HepG2 (cell line): Measurements from ENCODE around the gene CPM. TPM values are rescaled to one million over a fixed set of nuclear protein-coding genes. Genes with fewer than 3 reads are reported as not detected.

Source experiments
- ATAC-seq: fragments of 200-7000 bp; cut with Tn5 transposase; 3 replicates; pipeline ENCODE4 v1.9.1; 2020; ENCODE audit warnings: mild to moderate bottlenecking, moderate library complexity
- BruUV-seq: library from RNA; stranded (reverse); fragments of 400-500 nt; replicated peaks from 2 replicates; lab custom pipeline; 2021; lab: Mats Ljungman, UMichigan
- CTCF ChIA-PET: fragments of 300-600 bp; formaldehyde crosslinking; extraction: SDS; loops from one replicate; lab custom pipeline; 2021; ENCODE audit warnings: low total read pairs, inconsistent platforms, low intra/inter-chr PET ratio; lab: Yijun Ruan, JAX
- POLR2A ChIA-PET: fragments of 350-600 bp; sonication (Branson Sonifier 250); formaldehyde crosslinking; loops from one replicate; lab custom pipeline; 2020; ENCODE audit warnings: antibody characterized with exemption, inconsistent platforms; lab: Yijun Ruan, JAX
- DNase-seq: peaks from one replicate; pipeline ENCODE4 v3.0.0-alpha.2; 2015; ENCODE audit warnings: low spot score
- FAIRE-seq: peaks from 3 replicates; lab custom pipeline; 2011; peaks lifted over from hg19 to GRCh38; lab: Jason Lieb, UNC
- H2AFZ ChIP-seq: one replicate; pipeline ENCODE4 v1.6.1; 2011; ENCODE audit warnings: low read length, inconsistent platforms
- H3K27ac ChIP-seq: fragments of 300-600 bp; 3 replicates; pipeline ENCODE4 v1.8.0; 2011; ENCODE audit warnings: mixed run types, mild to moderate bottlenecking, mixed read lengths, low read length, inconsistent platforms; ENCODE audit not compliant: insufficient read depth; ENCODE audit errors: extremely low read length
- H3K27me3 ChIP-seq, 2 experiments: fragments of 200-600 bp in 1 of 2; 2 replicates in 1 of 2; 3 replicates in 1 of 2; pipeline versions ENCODE4 v1.6.0 to v1.8.0; 2011; ENCODE audit warnings: low read length in 2 of 2, mild to moderate bottlenecking in 2 of 2, moderate library complexity in 2 of 2, inconsistent platforms in 1 of 2; ENCODE audit not compliant: insufficient read depth in 2 of 2, control insufficient read depth in 1 of 2
- H3K36me3 ChIP-seq, 2 experiments: fragments of 200-600 bp in 1 of 2; replicated peaks in 1 of 2; 2 replicates in 1 of 2; 3 replicates in 1 of 2; pipeline versions ENCODE4 v1.5.1 to v1.8.0; 2011; ENCODE audit warnings: low read length in 2 of 2, inconsistent platforms in 1 of 2; ENCODE audit not compliant: insufficient read depth in 2 of 2, control insufficient read depth in 1 of 2
- H3K4me1 ChIP-seq: 2 replicates; pipeline ENCODE4 v1.5.1; 2012; ENCODE audit warnings: low read length, inconsistent platforms; ENCODE audit not compliant: insufficient read depth
- H3K4me2 ChIP-seq: 2 replicates; pipeline ENCODE4 v1.6.0; 2011; ENCODE audit warnings: low read depth, low read length, inconsistent platforms
- H3K4me3 ChIP-seq, 3 experiments: fragments of 200-600 bp in 1 of 3; sonication (generic), shearing (Covaris generic) in 1 of 3; replicated peaks in 1 of 3; 2 replicates each; pipeline ENCODE4 v1.5.1; 2011 to 2016; ENCODE audit warnings: low read length in 3 of 3, inconsistent platforms in 2 of 3, low read depth in 2 of 3, mild to moderate bottlenecking in 2 of 3, control low read depth in 1 of 3, mixed read lengths in 1 of 3; ENCODE audit not compliant: insufficient read depth in 1 of 3
- H3K79me2 ChIP-seq: one replicate; pipeline ENCODE4 v1.6.1; 2011; ENCODE audit warnings: low read length, inconsistent platforms; ENCODE audit not compliant: insufficient read depth
- H3K9ac ChIP-seq: 2 replicates; pipeline ENCODE4 v1.6.0; 2011; ENCODE audit warnings: mild to moderate bottlenecking, low read depth, low read length, inconsistent platforms; ENCODE audit not compliant: insufficient read depth
- H3K9me3 ChIP-seq: 2 replicates; pipeline ENCODE4 v1.5.1; 2012; ENCODE audit warnings: mild to moderate bottlenecking, low read length
- H4K20me1 ChIP-seq: 2 replicates; pipeline ENCODE4 v1.6.0; 2011; ENCODE audit warnings: inconsistent platforms, mild to moderate bottlenecking, low read length, moderate library complexity; ENCODE audit not compliant: insufficient read depth
- ATF5 ChIP-seq: sonication (generic); formaldehyde crosslinking; IDR thresholded peaks from 2 replicates; pipeline ENCODE4 v1.4.0; 2020; ENCODE audit warnings: mild to moderate bottlenecking, low read depth, missing genetic modification reagents
- E2F1 ChIP-seq: sonication (generic); formaldehyde crosslinking; IDR thresholded peaks from 2 replicates; pipeline ENCODE4 v1.5.0; 2020; ENCODE audit warnings: missing genetic modification reagents
- FOXA3 ChIP-seq: IDR thresholded peaks from 2 replicates; pipeline ENCODE4 v1.6.1; 2016; ENCODE audit warnings: missing genetic modification reagents, missing compliant biosample characterization
- IKZF4 ChIP-seq: sonication (generic); formaldehyde crosslinking; IDR thresholded peaks from 2 replicates; pipeline ENCODE4 v1.5.1; 2020; ENCODE audit warnings: borderline replicate concordance, mild to moderate bottlenecking, low read depth, missing genetic modification reagents; ENCODE audit errors: not compliant biosample characterization
- KDM4B ChIP-seq: sonication (generic); formaldehyde crosslinking; IDR thresholded peaks from 2 replicates; pipeline ENCODE4 v1.4.0; 2020; ENCODE audit warnings: missing genetic modification reagents
- RARG ChIP-seq: sonication (generic); formaldehyde crosslinking; IDR thresholded peaks from 2 replicates; pipeline ENCODE4 v1.4.0; 2020; ENCODE audit warnings: low read depth, mild to moderate bottlenecking, missing genetic modification reagents
- RXRB ChIP-seq: IDR thresholded peaks from 2 replicates; pipeline ENCODE4 v1.6.1; 2016; ENCODE audit warnings: borderline replicate concordance, missing genetic modification reagents, missing compliant biosample characterization
- TBX2 ChIP-seq: sonication (generic); formaldehyde crosslinking; IDR thresholded peaks from 2 replicates; pipeline ENCODE4 v1.5.0; 2020; ENCODE audit warnings: missing genetic modification reagents, mild to moderate bottlenecking, borderline replicate concordance
- THAP9 ChIP-seq: sonication (generic); formaldehyde crosslinking; IDR thresholded peaks from 2 replicates; pipeline ENCODE4; 2020; ENCODE audit warnings: missing genetic modification reagents, mild to moderate bottlenecking, borderline replicate concordance
- ZBTB20 ChIP-seq: sonication (generic); formaldehyde crosslinking; IDR thresholded peaks from 2 replicates; pipeline ENCODE4 v1.8.1; 2023; ENCODE audit warnings: missing genetic modification reagents, low read depth, mild to moderate bottlenecking, borderline replicate concordance
- ZBTB38 ChIP-seq: sonication (generic); formaldehyde crosslinking; IDR thresholded peaks from 2 replicates; pipeline ENCODE4 v1.5.1; 2020; ENCODE audit warnings: mild to moderate bottlenecking, missing genetic modification reagents
- ZNF207 ChIP-seq: fragments of 450-650 bp; IDR thresholded peaks from 2 replicates; pipeline ENCODE4 v1.6.1; 2016; ENCODE audit warnings: antibody characterized with exemption, borderline replicate concordance
- ZNF558 ChIP-seq: sonication (generic); formaldehyde crosslinking; IDR thresholded peaks from 2 replicates; pipeline ENCODE4 v1.9.0; 2022; ENCODE audit warnings: mild to moderate bottlenecking, missing genetic modification reagents, borderline replicate concordance
- WGBS: methylation state at CpG from one replicate; pipeline ENCODE4 v1.1.6; 2017; ENCODE audit warnings: low lambda C conversion rate; 5-methylcytosine and 5-hydroxymethylcytosine counted together
- in situ Hi-C: cut with HindIII; loops from 2 replicates; pipeline ENCODE4 v1.10.0; 2017; ENCODE audit warnings: low pct_unique_long_range_greater_than_20kb; ENCODE audit not compliant: extremely low pct_ligation_motif_present
- intact Hi-C: fragments of 100-400 bp; cut with micrococcal nuclease; formaldehyde crosslinking; loops from one replicate; pipeline ENCODE4 v1.10.0; 2022; ENCODE audit not compliant: unreplicated experiment
- polyA plus RNA-seq, 8 experiments: library from polyadenylated mRNA; depleted of rRNA in 3 of 8; stranded (reverse) in 7 of 8; unstranded in 1 of 8; fragments of >200 nt; fragmentation: Illumina TruSeq in 4 of 8; extraction: Trizol in 4 of 8; gene quantifications; 2 replicates each; pipeline versions ENCODE4 v1.2.1 to v1.2.3, GENCODE V29; 2011 to 2016; ENCODE audit warnings: low read depth in 4 of 8, missing spikeins in 1 of 8, mixed read lengths in 1 of 8; ENCODE audit not compliant: insufficient read depth in 1 of 8
- total RNA-seq, 5 experiments: library from RNA; depleted of rRNA; stranded (reverse); fragments of >200 nt; fragmentation: Illumina TruSeq; extraction: Trizol; gene quantifications; 2 replicates each; pipeline ENCODE4 v1.2.3, GENCODE V29; 2016; ENCODE audit warnings: low read depth in 1 of 5

Gene CPM
- total and polyA plus RNA-seq, 2 of the 13 experiments (the other 11 are each of a cell fraction or from before 2014, with no cell fraction given), result not detected

GRCh38 chr12:68893201-68893600 lies 39.8 kb downstream of the CPM start:
- no TSS peak for BruUV-seq
- intact Hi-C loops, result no loop called here
- Histone ChIP-seq H3K27ac (no peak overlapping the region), H3K4me3 (no peak overlapping the region), H3K36me3 (no peaks in the 10 kb centered on the region), H3K27me3 (no peaks in the 10 kb centered on the region), H3K9ac (no peak overlapping the region), H3K9me3 (no peaks in the 10 kb centered on the region), H3K4me1 (peaks cover 25% of the 10 kb centered on the region), H3K4me2 (no peak overlapping the region), H3K79me2 (no peaks in the 10 kb centered on the region), H4K20me1 (no peaks in the 10 kb centered on the region), H2AFZ (no peak overlapping the region)
- ChIA-PET POLR2A (no interaction called here), CTCF (no interaction called here)
- no peak for DNase-seq
- TF ChIP-seq RXRB (CRISPR knock-in tag) (no peak), KDM4B (no peak), ZNF207 (no peak), FOXA3 (CRISPR knock-in tag) (no peak), ZBTB20 (no peak), ATF5 (CRISPR knock-in tag) (no peak), TBX2 (CRISPR knock-in tag) (no peak)
- in situ Hi-C loops, result no loop called here
- FAIRE-seq, result no peak
- WGBS, result 83% methylated on average over 2 of the region's 2 CpGs
- ATAC-seq, result no peak

GRCh38 chr12:68891141-68891540 lies 41.8 kb downstream of the CPM start:
- H3K79me2 ChIP-seq, result no peaks in the 10 kb centered on the region
- peaks cover 11% of the 10 kb centered on the region for H3K4me1 ChIP-seq
- H3K27me3 ChIP-seq, result no peaks in the 10 kb centered on the region
- POLR2A ChIA-PET, result no interaction called here
- H3K9me3 ChIP-seq, result no peaks in the 10 kb centered on the region
- no peak overlapping the region for H3K9ac ChIP-seq
- no peak for TF ChIP-seq ZNF558 (CRISPR knock-in tag)
- no peak for TF ChIP-seq THAP9 (CRISPR knock-in tag)
- TF ChIP-seq IKZF4 (CRISPR knock-in tag), result no peak
- TF ChIP-seq ZBTB38, result no peak
- no peak for TF ChIP-seq RARG (CRISPR knock-in tag)
- no peak for TF ChIP-seq E2F1 (CRISPR knock-in tag)
- DNase-seq, result no peak
- no peak overlapping the region for H3K4me3 ChIP-seq
- ATAC-seq, result no peak
- CTCF ChIA-PET, result no interaction called here
- WGBS, result 29% methylated on average over 6 of the region's 6 CpGs
- in situ Hi-C loops, result no loop called here
- H3K4me2 ChIP-seq, result no peak overlapping the region
- H3K36me3 ChIP-seq, result no peaks in the 10 kb centered on the region
- FAIRE-seq, result no peak
- intact Hi-C loops, result no loop called here
- no TSS peak for BruUV-seq
- H4K20me1 ChIP-seq, result no peaks in the 10 kb centered on the region
- no peak overlapping the region for H3K27ac ChIP-seq
- no peak overlapping the region for H2AFZ ChIP-seq
